Neural cell (in vitro differentiated cells): Measurements from ENCODE around the gene SIMC1. TPM values are rescaled to one million over a fixed set of nuclear protein-coding genes. Genes with fewer than 3 reads are reported as not detected.

Experiments
- H2AFZ ChIP-seq: fragments of 200-600, 300-800 bp; sonication (generic), shearing (Covaris generic); 2 replicates; pipeline ENCODE4 v1.6.0; 2014; ENCODE audit warnings: low read depth, mild to moderate bottlenecking, antibody characterized with exemption, low read length, moderate library complexity
- H3F3A ChIP-seq: fragments of 200-600 bp; shearing (Covaris generic); 2 replicates; pipeline ENCODE4 v1.6.1; 2016; ENCODE audit warnings: mild to moderate bottlenecking, moderate library complexity, mixed read lengths, antibody characterized with exemption, low read length; ENCODE audit not compliant: insufficient read depth, poor library complexity, severe bottlenecking
- H3K27ac ChIP-seq: fragments of 200-600, 300-800 bp; sonication (generic), shearing (Covaris generic); 2 replicates; pipeline ENCODE4 v1.5.1; 2014; ENCODE audit warnings: mild to moderate bottlenecking, low read length, moderate library complexity
- H3K27me3 ChIP-seq: fragments of 300-800, 200-600 bp; sonication (generic), shearing (Covaris generic); 2 replicates; pipeline ENCODE4 v1.6.0; 2014; ENCODE audit warnings: mild to moderate bottlenecking, low read depth, low read length, moderate library complexity; ENCODE audit not compliant: insufficient read depth
- H3K36me3 ChIP-seq: fragments of 300-800, 200-600 bp; sonication (generic), shearing (Covaris generic); 2 replicates; pipeline ENCODE4 v1.5.1; 2014; ENCODE audit warnings: mild to moderate bottlenecking, antibody characterized with exemption, low read length, moderate library complexity; ENCODE audit not compliant: insufficient read depth
- H3K4me2 ChIP-seq: fragments of 300-800, 200-600 bp; sonication (generic), shearing (Covaris generic); 2 replicates; pipeline ENCODE4 v1.6.0; 2014; ENCODE audit warnings: mild to moderate bottlenecking, low read length
- H3K4me3 ChIP-seq: fragments of 300-800, 200-600 bp; sonication (generic), shearing (Covaris generic); 2 replicates; pipeline ENCODE4 v1.5.1; 2014; ENCODE audit warnings: mild to moderate bottlenecking, low read length, moderate library complexity
- H3K79me2 ChIP-seq: fragments of 200-600 bp; shearing (Covaris generic); replicated peaks from 2 replicates; pipeline ENCODE4 v1.6.0; 2014; ENCODE audit warnings: mild to moderate bottlenecking, low read length, moderate library complexity; ENCODE audit not compliant: insufficient read depth
- H3K9ac ChIP-seq: fragments of 300-800, 200-600 bp; sonication (generic), shearing (Covaris generic); 2 replicates; pipeline ENCODE4 v1.6.1; 2016; ENCODE audit warnings: mild to moderate bottlenecking, low read length, mixed read lengths
- H3K9me2 ChIP-seq: fragments of 200-600 bp; shearing (Covaris generic); 2 replicates; pipeline ENCODE4 v1.6.1; 2016; ENCODE audit warnings: mild to moderate bottlenecking, low read length, mixed read lengths; ENCODE audit not compliant: insufficient read depth
- H3K9me3 ChIP-seq: fragments of 200-600, 300-800 bp; sonication (generic), shearing (Covaris generic); 2 replicates; pipeline ENCODE4 v1.6.1; 2016; ENCODE audit warnings: mild to moderate bottlenecking, mixed run types, low read length, moderate library complexity, mixed read lengths
- H4K20me1 ChIP-seq: fragments of 200-600 bp; shearing (Covaris generic); 2 replicates; pipeline ENCODE4 v1.6.1; 2016; ENCODE audit warnings: mild to moderate bottlenecking, mixed run types; ENCODE audit not compliant: insufficient read depth
- EP300 ChIP-seq: fragments of 450-650 bp; conservative IDR thresholded peaks from 2 replicates; pipeline ENCODE4 v1.6.1; 2014; ENCODE audit warnings: antibody characterized with exemption, mild to moderate bottlenecking, moderate library complexity; ENCODE audit not compliant: poor library complexity, severe bottlenecking
- EZH2 ChIP-seq: fragments of 200-600, 300-800 bp; shearing (Covaris generic), sonication (generic); IDR thresholded peaks from 2 replicates; pipeline ENCODE4 v1.6.1; 2014; ENCODE audit warnings: antibody characterized with exemption, low read length, borderline replicate concordance, mild to moderate bottlenecking; ENCODE audit not compliant: insufficient read depth, poor library complexity, severe bottlenecking
- MXI1 ChIP-seq: fragments of 450-650 bp; conservative IDR thresholded peaks from 2 replicates; pipeline ENCODE4 v1.6.1; 2014; ENCODE audit warnings: antibody characterized with exemption, mild to moderate bottlenecking; ENCODE audit not compliant: poor library complexity, severe bottlenecking
- POLR2AphosphoS5 ChIP-seq: IDR thresholded peaks from 2 replicates; pipeline ENCODE4 v1.6.1; 2012
- RAD21 ChIP-seq: fragments of 450-650 bp; conservative IDR thresholded peaks from 2 replicates; pipeline ENCODE4 v1.6.1; 2014; ENCODE audit warnings: antibody characterized with exemption, mild to moderate bottlenecking, moderate library complexity
- SMC3 ChIP-seq: fragments of 450-650 bp; conservative IDR thresholded peaks from 2 replicates; pipeline ENCODE4 v1.6.1; 2014; ENCODE audit warnings: antibody characterized with exemption, mild to moderate bottlenecking, moderate library complexity; ENCODE audit not compliant: poor library complexity
- TAF1 ChIP-seq: IDR thresholded peaks from 2 replicates; pipeline ENCODE4 v1.6.1; 2012; ENCODE audit warnings: low read depth
- polyA plus RNA-seq: library from polyadenylated mRNA; depleted of rRNA; stranded (reverse); fragments of >200 nt; gene quantifications from 2 replicates; pipeline ENCODE4 v1.2.3, GENCODE V29; 2014
- TF ChIP-seq, protein P1 (sequence below): fragments of 450-650 bp; IDR thresholded peaks from 2 replicates; pipeline ENCODE4 v1.5.1; 2014; ENCODE audit warnings: antibody characterized with exemption, mild to moderate bottlenecking, moderate library complexity; ENCODE audit not compliant: poor library complexity, severe bottlenecking
- TF ChIP-seq, protein P2 (sequence below): IDR thresholded peaks from 2 replicates; pipeline ENCODE4 v1.6.1; 2012; ENCODE audit warnings: borderline replicate concordance

Gene SIMC1
- polyA plus RNA-seq, 1 donor from 2014 or later: 20.7 TPM

DNA sequence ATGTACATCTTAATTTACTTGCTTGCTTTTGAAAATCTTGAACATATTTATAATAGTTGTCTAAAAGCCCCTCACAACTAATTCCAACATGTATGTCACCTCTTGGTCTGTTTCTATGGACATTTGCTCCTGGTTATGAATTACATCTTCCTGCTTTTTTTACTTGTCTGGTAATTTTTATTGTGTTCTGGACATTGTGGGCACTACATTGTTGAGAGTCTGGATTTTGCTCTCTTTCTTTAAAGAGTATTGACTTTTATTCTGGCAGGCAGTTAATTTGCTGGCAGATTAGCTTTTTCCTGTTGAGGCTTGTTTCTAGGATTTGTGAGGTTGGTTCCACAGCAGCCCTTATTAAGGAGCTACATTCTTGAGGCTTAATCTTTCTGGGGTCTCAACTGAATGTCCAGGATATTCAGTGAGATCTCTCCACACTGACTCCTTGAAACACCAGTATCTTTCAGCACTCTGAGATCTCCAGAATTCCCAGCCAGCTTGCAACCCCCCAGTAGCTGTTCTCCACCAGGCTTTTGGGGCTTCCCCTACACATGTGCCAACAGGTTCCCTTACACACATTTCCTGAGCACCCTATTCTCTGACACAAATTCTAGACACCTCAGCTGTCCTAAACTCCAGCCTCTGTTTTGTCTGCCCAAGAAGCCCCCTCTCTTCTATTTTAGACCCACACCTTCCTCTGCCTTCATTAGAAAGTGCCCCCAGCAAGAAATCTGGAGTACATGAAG, 96.0 kb downstream of the SIMC1 start:
- Histone ChIP-seq H3K9me2 (no peaks in the 10 kb centered on the region), H3K9me3 (no peaks in the 10 kb centered on the region), H3F3A (no peaks in the 10 kb centered on the region), H3K36me3 (peaks cover 8% of the 10 kb centered on the region), H3K9ac (no peak overlapping the region), H2AFZ (no peak overlapping the region), H3K27me3 (no peaks in the 10 kb centered on the region), H4K20me1 (no peaks in the 10 kb centered on the region), H3K79me2 (no peaks in the 10 kb centered on the region), H3K27ac (no peak overlapping the region), H3K4me3 (no peak overlapping the region), H3K4me2 (no peak overlapping the region)
- TF ChIP-seq, protein P1, sequence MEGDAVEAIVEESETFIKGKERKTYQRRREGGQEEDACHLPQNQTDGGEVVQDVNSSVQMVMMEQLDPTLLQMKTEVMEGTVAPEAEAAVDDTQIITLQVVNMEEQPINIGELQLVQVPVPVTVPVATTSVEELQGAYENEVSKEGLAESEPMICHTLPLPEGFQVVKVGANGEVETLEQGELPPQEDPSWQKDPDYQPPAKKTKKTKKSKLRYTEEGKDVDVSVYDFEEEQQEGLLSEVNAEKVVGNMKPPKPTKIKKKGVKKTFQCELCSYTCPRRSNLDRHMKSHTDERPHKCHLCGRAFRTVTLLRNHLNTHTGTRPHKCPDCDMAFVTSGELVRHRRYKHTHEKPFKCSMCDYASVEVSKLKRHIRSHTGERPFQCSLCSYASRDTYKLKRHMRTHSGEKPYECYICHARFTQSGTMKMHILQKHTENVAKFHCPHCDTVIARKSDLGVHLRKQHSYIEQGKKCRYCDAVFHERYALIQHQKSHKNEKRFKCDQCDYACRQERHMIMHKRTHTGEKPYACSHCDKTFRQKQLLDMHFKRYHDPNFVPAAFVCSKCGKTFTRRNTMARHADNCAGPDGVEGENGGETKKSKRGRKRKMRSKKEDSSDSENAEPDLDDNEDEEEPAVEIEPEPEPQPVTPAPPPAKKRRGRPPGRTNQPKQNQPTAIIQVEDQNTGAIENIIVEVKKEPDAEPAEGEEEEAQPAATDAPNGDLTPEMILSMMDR: no peak
- no peak for TF ChIP-seq SMC3
- no peak for TF ChIP-seq TAF1
- TF ChIP-seq EZH2: no peak
- TF ChIP-seq, protein P2, sequence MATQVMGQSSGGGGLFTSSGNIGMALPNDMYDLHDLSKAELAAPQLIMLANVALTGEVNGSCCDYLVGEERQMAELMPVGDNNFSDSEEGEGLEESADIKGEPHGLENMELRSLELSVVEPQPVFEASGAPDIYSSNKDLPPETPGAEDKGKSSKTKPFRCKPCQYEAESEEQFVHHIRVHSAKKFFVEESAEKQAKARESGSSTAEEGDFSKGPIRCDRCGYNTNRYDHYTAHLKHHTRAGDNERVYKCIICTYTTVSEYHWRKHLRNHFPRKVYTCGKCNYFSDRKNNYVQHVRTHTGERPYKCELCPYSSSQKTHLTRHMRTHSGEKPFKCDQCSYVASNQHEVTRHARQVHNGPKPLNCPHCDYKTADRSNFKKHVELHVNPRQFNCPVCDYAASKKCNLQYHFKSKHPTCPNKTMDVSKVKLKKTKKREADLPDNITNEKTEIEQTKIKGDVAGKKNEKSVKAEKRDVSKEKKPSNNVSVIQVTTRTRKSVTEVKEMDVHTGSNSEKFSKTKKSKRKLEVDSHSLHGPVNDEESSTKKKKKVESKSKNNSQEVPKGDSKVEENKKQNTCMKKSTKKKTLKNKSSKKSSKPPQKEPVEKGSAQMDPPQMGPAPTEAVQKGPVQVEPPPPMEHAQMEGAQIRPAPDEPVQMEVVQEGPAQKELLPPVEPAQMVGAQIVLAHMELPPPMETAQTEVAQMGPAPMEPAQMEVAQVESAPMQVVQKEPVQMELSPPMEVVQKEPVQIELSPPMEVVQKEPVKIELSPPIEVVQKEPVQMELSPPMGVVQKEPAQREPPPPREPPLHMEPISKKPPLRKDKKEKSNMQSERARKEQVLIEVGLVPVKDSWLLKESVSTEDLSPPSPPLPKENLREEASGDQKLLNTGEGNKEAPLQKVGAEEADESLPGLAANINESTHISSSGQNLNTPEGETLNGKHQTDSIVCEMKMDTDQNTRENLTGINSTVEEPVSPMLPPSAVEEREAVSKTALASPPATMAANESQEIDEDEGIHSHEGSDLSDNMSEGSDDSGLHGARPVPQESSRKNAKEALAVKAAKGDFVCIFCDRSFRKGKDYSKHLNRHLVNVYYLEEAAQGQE: no peak
- no peak for TF ChIP-seq MXI1
- TF ChIP-seq POLR2AphosphoS5: no peak
- TF ChIP-seq RAD21: no peak
- TF ChIP-seq EP300: no peak

DNA sequence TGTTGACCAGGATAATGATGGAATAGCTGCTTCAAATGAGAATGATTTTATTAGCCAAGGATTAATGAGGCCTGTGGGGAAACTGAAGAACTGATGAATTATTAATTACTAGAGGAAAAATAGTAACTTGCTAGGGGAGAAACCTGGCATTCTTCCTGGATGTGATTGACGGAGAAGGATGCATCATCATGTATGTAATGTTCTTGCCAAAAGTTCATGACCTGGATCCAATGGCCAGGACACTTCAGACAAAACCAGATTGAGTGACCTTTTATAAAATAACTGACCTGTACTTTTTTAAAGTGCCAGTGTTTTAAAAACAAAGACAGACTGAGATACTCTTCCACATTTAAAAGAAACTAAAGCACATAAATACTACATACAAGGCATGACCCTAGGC, 99.7 kb downstream of the SIMC1 start:
- H3K27me3 ChIP-seq: no peaks in the 10 kb centered on the region
- H4K20me1 ChIP-seq: no peaks in the 10 kb centered on the region
- no peak overlapping the region for H3K4me3 ChIP-seq
- peaks cover 8% of the 10 kb centered on the region for H3K36me3 ChIP-seq
- H3K4me2 ChIP-seq: no peak overlapping the region
- no peak overlapping the region for H2AFZ ChIP-seq
- no peaks in the 10 kb centered on the region for H3K79me2 ChIP-seq
- H3F3A ChIP-seq: no peaks in the 10 kb centered on the region
- no peaks in the 10 kb centered on the region for H3K9me2 ChIP-seq
- H3K9ac ChIP-seq: no peak overlapping the region
- no peaks in the 10 kb centered on the region for H3K9me3 ChIP-seq
- no peak overlapping the region for H3K27ac ChIP-seq
- TF ChIP-seq MXI1 (no peak), POLR2AphosphoS5 (no peak), RAD21 (no peak), SMC3 (no peak), TAF1 (no peak), EP300 (no peak), EZH2 (no peak)
- TF ChIP-seq, protein P2: no peak
- TF ChIP-seq, protein P1: no peak
